MCF 10A (cell line): ENCODE measurements around the gene GRAMD1B. TPM values are rescaled to one million over a fixed set of nuclear protein-coding genes. Genes with fewer than 3 reads are reported as not detected.

Source experiments
- BruUV-seq: library from RNA; stranded (reverse); fragments of 400-500 nt; replicated peaks from 2 replicates; lab custom pipeline; 2021; lab: Mats Ljungman, UMichigan
- CTCF ChIA-PET: fragments of 300-600 bp; sonication (Branson Sonifier 250); formaldehyde crosslinking; extraction: SDS; loops from one replicate; lab custom pipeline; 2021; ENCODE audit warnings: antibody characterized with exemption, inconsistent platforms; lab: Yijun Ruan, JAX
- POLR2A ChIA-PET: fragments of 300-600, 350-650 bp; sonication (Branson Sonifier 250); formaldehyde crosslinking; extraction: SDS; loops from one replicate; lab custom pipeline; 2020; ENCODE audit warnings: antibody characterized with exemption, inconsistent platforms; lab: Yijun Ruan, JAX
- DNase-seq: peaks from one replicate; pipeline ENCODE4 v3.0.0-alpha.2; 2018; ENCODE audit not compliant: unreplicated experiment
- H3K27ac Mint-ChIP-seq: one replicate; pipeline ENCODE4 v1.8.0; 2022; ENCODE audit warnings: mild to moderate bottlenecking, low read depth, mixed read lengths; ENCODE audit not compliant: unreplicated experiment
- H3K27me3 Mint-ChIP-seq: one replicate; pipeline ENCODE4 v1.8.0; 2022; ENCODE audit warnings: mixed read lengths; ENCODE audit not compliant: insufficient read depth, unreplicated experiment
- H3K36me3 Mint-ChIP-seq: one replicate; pipeline ENCODE4 v1.8.0; 2022; ENCODE audit warnings: mild to moderate bottlenecking, moderate library complexity, mixed read lengths; ENCODE audit not compliant: insufficient read depth, unreplicated experiment
- H3K4me1 Mint-ChIP-seq: one replicate; pipeline ENCODE4 v1.8.0; 2022; ENCODE audit warnings: mixed read lengths; ENCODE audit not compliant: insufficient read depth, unreplicated experiment
- H3K4me3 Mint-ChIP-seq: one replicate; pipeline ENCODE4 v1.8.0; 2022; ENCODE audit warnings: mild to moderate bottlenecking, moderate library complexity, mixed read lengths; ENCODE audit not compliant: unreplicated experiment
- H3K9me3 Mint-ChIP-seq: one replicate; pipeline ENCODE4 v1.8.0; 2022; ENCODE audit warnings: mixed read lengths; ENCODE audit not compliant: unreplicated experiment
- CTCF ChIP-seq: fragments of 200-600 bp; IDR thresholded peaks from one replicate; pipeline ENCODE4 v1.8.0; 2022; ENCODE audit warnings: antibody characterized with exemption, mild to moderate bottlenecking; ENCODE audit not compliant: unreplicated experiment
- intact Hi-C: fragments of 100-400 bp; cut with micrococcal nuclease; formaldehyde crosslinking; loops from 2 replicates; pipeline ENCODE4 v1.14.1; 2022
- total RNA-seq: library from RNA; stranded (reverse); gene quantifications from 2 replicates; pipeline ENCODE4 v1.2.3, GENCODE V29; 2022

The GRAMD1B gene
- total RNA-seq, 1 experiment from 2014 or later, result 0.26 TPM

- H3K27ac Mint-ChIP-seq, result no peak overlapping the region
- peak; percentile 54 for DNase-seq
- no peak overlapping the region for H3K4me3 Mint-ChIP-seq
- H3K27me3 Mint-ChIP-seq, result peaks cover 37% of the 10 kb centered on the region
- peaks cover 5% of the 10 kb centered on the region for H3K4me1 Mint-ChIP-seq
- ChIA-PET POLR2A (interaction anchor here (1.2 kb wide), 1 partner anchor 16 kb away, joined by 3 read pairs; no protein-coding TSS in a partner anchor), CTCF (interaction anchor here (0.6 to 23.6 kb wide), 35 partner anchors 9 to 967 kb away, joined by 3 to 558 read pairs (median 4); partner anchors contain the start of gene SCN3B)
- no peaks in the 10 kb centered on the region for H3K36me3 Mint-ChIP-seq
- no TSS peak for BruUV-seq
- intact Hi-C loops, result loop anchor here (1.0 to 10.0 kb wide), 3 partner anchors 61 to 554 kb away; no protein-coding TSS in a partner anchor
- TF ChIP-seq CTCF, result peak; percentile 97
- no peaks in the 10 kb centered on the region for H3K9me3 Mint-ChIP-seq
Measured at GRCh38 chr11:123640677-123641494, 210.8 kb downstream of the GRAMD1B start.

GRCh38 chr11:123641495-123641840 lies 211.4 kb downstream of the GRAMD1B start:
- POLR2A ChIA-PET, result interaction anchor here (0.6 to 1.2 kb wide), 3 partner anchors 11 to 63 kb away, joined by 3 to 4 read pairs (median 3); no protein-coding TSS in a partner anchor
- BruUV-seq, result no TSS peak

GRCh38 chr11:123642435-123642834 lies 212.4 kb downstream of the GRAMD1B start:
- TF ChIP-seq CTCF, result no peak
- no peak for DNase-seq
- POLR2A ChIA-PET, result interaction anchor here (0.7 kb wide), 1 partner anchor 1437 kb away, joined by 3 read pairs; no protein-coding TSS in a partner anchor
- CTCF ChIA-PET, result interaction anchor here (0.7 to 23.6 kb wide), 11 partner anchors 8 to 1140 kb away, joined by 3 to 558 read pairs (median 5); partner anchors contain the start of gene SCN3B
- no TSS peak for BruUV-seq
- H3K4me1 Mint-ChIP-seq, result peaks cover 5% of the 10 kb centered on the region
- H3K27me3 Mint-ChIP-seq, result peaks cover 23% of the 10 kb centered on the region
- no peak overlapping the region for H3K4me3 Mint-ChIP-seq
- no peaks in the 10 kb centered on the region for H3K36me3 Mint-ChIP-seq
- no peaks in the 10 kb centered on the region for H3K9me3 Mint-ChIP-seq
- no peak overlapping the region for H3K27ac Mint-ChIP-seq
- intact Hi-C loops, result loop anchor here (10.0 kb wide), 1 partner anchor 552 kb away; no protein-coding TSS in a partner anchor

More at GRCh38 chr11:123641495-123641840, 211.4 kb downstream of the GRAMD1B start:
- CTCF ChIA-PET, result interaction anchor here (0.6 to 23.6 kb wide), 18 partner anchors 9 to 777 kb away, joined by 3 to 558 read pairs (median 4); partner anchors contain the start of gene SCN3B
- H3K9me3 Mint-ChIP-seq, result no peaks in the 10 kb centered on the region
- no peak for TF ChIP-seq CTCF
- intact Hi-C loops, result loop anchor here (1.0 to 10.0 kb wide), 3 partner anchors 61 to 553 kb away; no protein-coding TSS in a partner anchor
- peaks cover 33% of the 10 kb centered on the region for H3K27me3 Mint-ChIP-seq
- peaks cover 5% of the 10 kb centered on the region for H3K4me1 Mint-ChIP-seq
- H3K27ac Mint-ChIP-seq, result no peak overlapping the region
- DNase-seq, result no peak
- H3K4me3 Mint-ChIP-seq, result no peak overlapping the region
- no peaks in the 10 kb centered on the region for H3K36me3 Mint-ChIP-seq
